Endodermal cell (in vitro differentiated cells): ENCODE results near the gene KRT5. TPM values are rescaled to one million over a fixed set of nuclear protein-coding genes. Genes with fewer than 3 reads are reported as not detected.

Experiments used
- DNase-seq: peaks from one replicate; pipeline ENCODE4 v3.0.0-alpha.2; 2017
- H3K27ac ChIP-seq: 2 replicates; pipeline ENCODE4 v1.5.1; 2013; ENCODE audit warnings: mild to moderate bottlenecking, low read depth, low read length, moderate library complexity
- H3K27me3 ChIP-seq: 2 replicates; pipeline ENCODE4 v1.6.1; 2013; ENCODE audit warnings: mild to moderate bottlenecking, low read length, moderate library complexity; ENCODE audit not compliant: insufficient read depth, control insufficient read depth, poor library complexity, severe bottlenecking
- H3K36me3 ChIP-seq: 2 replicates; pipeline ENCODE4 v1.7.0; 2013; ENCODE audit warnings: mild to moderate bottlenecking, low read length, moderate library complexity; ENCODE audit not compliant: control insufficient read depth, insufficient read depth
- H3K4me1 ChIP-seq: one replicate; pipeline ENCODE4 v1.7.0; 2013; ENCODE audit warnings: low read length; ENCODE audit not compliant: control insufficient read depth, insufficient read depth
- H3K4me3 ChIP-seq: 2 replicates; pipeline ENCODE4 v1.5.1; 2013; ENCODE audit warnings: mild to moderate bottlenecking, low read length, moderate library complexity
- H3K9ac ChIP-seq: 2 replicates; pipeline ENCODE4 v1.6.1; 2013; ENCODE audit warnings: mild to moderate bottlenecking, low read length, moderate library complexity; ENCODE audit not compliant: poor library complexity, severe bottlenecking; ENCODE audit errors: extremely low read depth
- H3K9me3 ChIP-seq: 2 replicates; pipeline ENCODE4 v1.6.1; 2013; ENCODE audit warnings: mild to moderate bottlenecking, low read length, moderate library complexity; ENCODE audit not compliant: control insufficient read depth
- H3K27ac Mint-ChIP-seq: 2 replicates; pipeline ENCODE4 v1.8.0; 2020; ENCODE audit warnings: mixed read lengths
- H3K27me3 Mint-ChIP-seq: 2 replicates; pipeline ENCODE4 v1.8.0; 2021; ENCODE audit warnings: mild to moderate bottlenecking, mixed read lengths; ENCODE audit not compliant: insufficient read depth
- H3K36me3 Mint-ChIP-seq: 2 replicates; pipeline ENCODE4 v1.8.0; 2020; ENCODE audit warnings: low read depth, mixed read lengths
- H3K4me1 Mint-ChIP-seq: 2 replicates; pipeline ENCODE4 v1.8.0; 2020; ENCODE audit warnings: mixed read lengths
- H3K4me3 Mint-ChIP-seq: 2 replicates; pipeline ENCODE4 v1.8.0; 2020; ENCODE audit warnings: mild to moderate bottlenecking, moderate library complexity, mixed read lengths
- H3K9me3 Mint-ChIP-seq: 2 replicates; pipeline ENCODE4 v1.8.0; 2020; ENCODE audit warnings: mild to moderate bottlenecking, mixed read lengths
- WGBS, 2 experiments: methylation state at CpG; one replicate each; pipeline versions ENCODE4 v1.1.5 to v1.1.7; 2013; ENCODE audit warnings: missing lambda C conversion rate in 2 of 2, mixed read lengths in 1 of 2; ENCODE audit not compliant: insufficient coverage in 1 of 2, insufficient read length in 1 of 2; 5-methylcytosine and 5-hydroxymethylcytosine counted together
- total RNA-seq, 2 donors: library from RNA; stranded (reverse); fragmentation: NEBNext Ultra II Directional in 1 of 2; extraction: Animal tissue kit (Norgen Biotek cat#: 25700) in 1 of 2; gene quantifications; 2 replicates in 1 of 2; 3 replicates in 1 of 2; pipeline ENCODE4 v1.2.1, GENCODE V29; 2021
- TF ChIP-seq, protein P1 (sequence below): fragments of 200-600 bp; sonication (generic); conservative IDR thresholded peaks from 2 replicates; pipeline ENCODE4 v1.5.0; 2021; ENCODE audit warnings: antibody characterized with exemption, mild to moderate bottlenecking

Gene KRT5
- total RNA-seq, 2 donors from 2014 or later, result not detected

DNA sequence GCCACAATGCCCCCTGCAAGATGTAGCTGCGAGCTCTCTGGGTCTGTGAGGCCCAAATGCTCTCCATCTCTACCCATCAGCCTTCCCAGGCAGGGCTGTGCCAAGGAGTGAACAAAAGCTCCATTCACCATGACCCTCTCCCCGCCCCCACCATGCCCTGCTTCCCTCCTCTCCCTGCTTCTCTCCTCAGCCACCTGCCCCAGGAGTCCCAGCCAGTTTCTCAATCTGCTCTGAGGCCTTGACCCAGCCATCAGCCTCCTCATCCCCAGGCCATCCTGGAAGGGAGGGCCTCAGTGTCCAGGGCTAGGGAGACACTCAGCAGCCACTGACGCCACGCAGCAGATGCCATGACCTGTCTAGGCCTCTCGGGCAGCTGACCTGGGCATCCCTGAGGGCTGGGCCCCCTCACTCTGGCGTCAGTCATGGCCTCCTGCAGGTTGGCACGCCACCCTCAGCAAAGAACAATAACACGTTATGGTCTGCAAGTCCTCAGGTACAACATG, 8.5 kb upstream of the KRT5 start:
- Histone ChIP-seq H3K9ac (no peak overlapping the region), H3K27me3 (no peaks in the 10 kb centered on the region)
- WGBS, 2 experiments, result 84 to 97% methylated on average over 6 to 8 of the region's 8 CpGs

DNA sequence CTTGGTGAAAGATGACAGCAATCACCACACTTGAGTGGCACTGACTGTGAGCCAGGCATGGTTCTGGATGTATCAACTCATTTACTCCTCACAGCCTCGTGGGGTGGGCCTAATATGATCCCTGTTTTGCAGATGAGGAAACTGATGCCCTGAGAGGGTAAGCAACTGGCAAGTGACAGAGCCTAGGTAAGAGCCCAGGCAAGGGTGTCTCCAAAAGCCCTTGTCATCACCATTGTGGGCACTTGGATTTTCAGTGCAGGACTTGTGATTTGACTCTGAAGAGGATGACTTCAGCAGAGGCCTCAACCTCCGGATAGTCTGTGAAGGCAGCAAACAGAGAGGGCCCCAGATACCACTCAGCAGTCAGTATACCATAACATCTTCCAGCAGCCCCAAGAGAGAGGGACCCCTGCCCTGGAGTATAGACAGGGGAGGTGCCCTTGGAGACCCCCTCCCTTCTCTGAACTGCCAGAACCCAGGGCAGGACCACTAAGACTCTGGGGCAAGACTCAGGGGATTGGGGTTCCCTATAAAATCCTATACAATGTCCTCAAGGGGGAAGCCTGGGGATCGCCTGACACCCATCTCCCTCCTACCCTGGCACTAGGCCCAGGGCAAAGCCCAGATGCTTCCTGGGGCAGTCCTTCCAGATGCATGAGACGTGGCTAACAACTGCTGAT, 7.1 kb upstream of the KRT5 start:
- Mint-ChIP-seq H3K4me3 (no peak overlapping the region), H3K27me3 (peaks cover 2% of the 10 kb centered on the region), H3K27ac (no peak overlapping the region), H3K9me3 (no peaks in the 10 kb centered on the region), H3K4me1 (peaks cover 5% of the 10 kb centered on the region), H3K36me3 (no peaks in the 10 kb centered on the region)
- H3K36me3 ChIP-seq, result no peaks in the 10 kb centered on the region
- no peak overlapping the region for H3K4me3 ChIP-seq
- no peak overlapping the region for H3K27ac ChIP-seq
- no peak overlapping the region for H3K9ac ChIP-seq
- DNase-seq, result peak; percentile 21
- WGBS, 2 experiments, result 63 to 100% methylated on average over 1 to 4 of the region's 4 CpGs
- no peaks in the 10 kb centered on the region for H3K4me1 ChIP-seq
- H3K9me3 ChIP-seq, result no peaks in the 10 kb centered on the region
- H3K27me3 ChIP-seq, result no peaks in the 10 kb centered on the region
- TF ChIP-seq, protein P1, sequence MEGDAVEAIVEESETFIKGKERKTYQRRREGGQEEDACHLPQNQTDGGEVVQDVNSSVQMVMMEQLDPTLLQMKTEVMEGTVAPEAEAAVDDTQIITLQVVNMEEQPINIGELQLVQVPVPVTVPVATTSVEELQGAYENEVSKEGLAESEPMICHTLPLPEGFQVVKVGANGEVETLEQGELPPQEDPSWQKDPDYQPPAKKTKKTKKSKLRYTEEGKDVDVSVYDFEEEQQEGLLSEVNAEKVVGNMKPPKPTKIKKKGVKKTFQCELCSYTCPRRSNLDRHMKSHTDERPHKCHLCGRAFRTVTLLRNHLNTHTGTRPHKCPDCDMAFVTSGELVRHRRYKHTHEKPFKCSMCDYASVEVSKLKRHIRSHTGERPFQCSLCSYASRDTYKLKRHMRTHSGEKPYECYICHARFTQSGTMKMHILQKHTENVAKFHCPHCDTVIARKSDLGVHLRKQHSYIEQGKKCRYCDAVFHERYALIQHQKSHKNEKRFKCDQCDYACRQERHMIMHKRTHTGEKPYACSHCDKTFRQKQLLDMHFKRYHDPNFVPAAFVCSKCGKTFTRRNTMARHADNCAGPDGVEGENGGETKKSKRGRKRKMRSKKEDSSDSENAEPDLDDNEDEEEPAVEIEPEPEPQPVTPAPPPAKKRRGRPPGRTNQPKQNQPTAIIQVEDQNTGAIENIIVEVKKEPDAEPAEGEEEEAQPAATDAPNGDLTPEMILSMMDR, result no peak

More for the DNA sequence above, 8.5 kb upstream of the KRT5 start:
- Histone ChIP-seq H3K27ac (no peak overlapping the region), H3K9me3 (no peaks in the 10 kb centered on the region), H3K4me3 (no peak overlapping the region), H3K4me1 (no peaks in the 10 kb centered on the region), H3K36me3 (no peaks in the 10 kb centered on the region)
- TF ChIP-seq, protein P1, result no peak
- Mint-ChIP-seq H3K4me1 (no peaks in the 10 kb centered on the region), H3K4me3 (no peak overlapping the region), H3K36me3 (no peaks in the 10 kb centered on the region), H3K27ac (no peak overlapping the region), H3K27me3 (peaks cover 2% of the 10 kb centered on the region), H3K9me3 (no peaks in the 10 kb centered on the region)
- peak; percentile 29 for DNase-seq

DNA sequence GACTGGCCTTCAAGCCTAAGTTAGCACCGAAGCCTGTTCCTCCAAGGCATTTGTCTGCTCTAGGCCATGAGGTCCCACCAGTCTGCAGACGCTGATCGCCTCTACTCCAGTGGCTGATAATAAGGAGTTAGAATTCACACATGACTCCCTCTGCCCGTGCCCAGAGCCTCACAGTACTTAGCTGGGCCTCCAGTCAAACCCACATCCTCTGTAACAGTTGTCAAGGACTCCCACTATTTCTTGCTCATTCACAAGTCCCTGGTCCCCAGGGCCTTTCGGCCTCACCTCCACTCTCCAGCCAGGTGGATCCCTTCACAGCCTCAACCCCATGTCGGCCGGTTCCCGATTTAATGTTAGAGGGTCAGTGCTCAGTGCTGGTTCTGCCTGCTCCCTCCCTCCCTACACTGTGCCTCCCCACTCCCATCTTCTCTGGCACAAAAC, 6.3 kb upstream of the KRT5 start:
- 79 to 91% methylated on average over 6 to 8 of the region's 8 CpGs for WGBS, 2 experiments
- no peak overlapping the region for H3K27ac Mint-ChIP-seq
- DNase-seq, result peak; percentile 40

More for the DNA sequence above, 6.3 kb upstream of the KRT5 start:
- H3K4me3 Mint-ChIP-seq, result no peak overlapping the region
- TF ChIP-seq, protein P1, result no peak
- no peaks in the 10 kb centered on the region for H3K36me3 ChIP-seq
- no peak overlapping the region for H3K27ac ChIP-seq
- no peaks in the 10 kb centered on the region for H3K9me3 Mint-ChIP-seq
- H3K4me1 Mint-ChIP-seq, result peaks cover 12% of the 10 kb centered on the region
- H3K4me1 ChIP-seq, result peaks cover under 1% of the 10 kb centered on the region
- H3K27me3 Mint-ChIP-seq, result peaks cover 2% of the 10 kb centered on the region
- no peaks in the 10 kb centered on the region for H3K27me3 ChIP-seq
- no peak overlapping the region for H3K9ac ChIP-seq
- no peaks in the 10 kb centered on the region for H3K36me3 Mint-ChIP-seq
- H3K9me3 ChIP-seq, result no peaks in the 10 kb centered on the region
- H3K4me3 ChIP-seq, result no peak overlapping the region
